GM21528 (cell line): Measurements from ENCODE around the gene CDCP1.
"Not testable (repeated sequence)": the region's sequence is repeated elsewhere in the genome, so short reads cannot be mapped to it uniquely, and the experiment has no call there.

ENCODE experiments used
- ATAC-seq: cut with Tn5 transposase; IDR thresholded peaks from one replicate; pipeline ENCODE4 v1.9.1; 2021; ENCODE audit warnings: mild to moderate bottlenecking, moderate library complexity; ENCODE audit not compliant: unreplicated experiment, low FRiP score

CDCP1 gene

DNA sequence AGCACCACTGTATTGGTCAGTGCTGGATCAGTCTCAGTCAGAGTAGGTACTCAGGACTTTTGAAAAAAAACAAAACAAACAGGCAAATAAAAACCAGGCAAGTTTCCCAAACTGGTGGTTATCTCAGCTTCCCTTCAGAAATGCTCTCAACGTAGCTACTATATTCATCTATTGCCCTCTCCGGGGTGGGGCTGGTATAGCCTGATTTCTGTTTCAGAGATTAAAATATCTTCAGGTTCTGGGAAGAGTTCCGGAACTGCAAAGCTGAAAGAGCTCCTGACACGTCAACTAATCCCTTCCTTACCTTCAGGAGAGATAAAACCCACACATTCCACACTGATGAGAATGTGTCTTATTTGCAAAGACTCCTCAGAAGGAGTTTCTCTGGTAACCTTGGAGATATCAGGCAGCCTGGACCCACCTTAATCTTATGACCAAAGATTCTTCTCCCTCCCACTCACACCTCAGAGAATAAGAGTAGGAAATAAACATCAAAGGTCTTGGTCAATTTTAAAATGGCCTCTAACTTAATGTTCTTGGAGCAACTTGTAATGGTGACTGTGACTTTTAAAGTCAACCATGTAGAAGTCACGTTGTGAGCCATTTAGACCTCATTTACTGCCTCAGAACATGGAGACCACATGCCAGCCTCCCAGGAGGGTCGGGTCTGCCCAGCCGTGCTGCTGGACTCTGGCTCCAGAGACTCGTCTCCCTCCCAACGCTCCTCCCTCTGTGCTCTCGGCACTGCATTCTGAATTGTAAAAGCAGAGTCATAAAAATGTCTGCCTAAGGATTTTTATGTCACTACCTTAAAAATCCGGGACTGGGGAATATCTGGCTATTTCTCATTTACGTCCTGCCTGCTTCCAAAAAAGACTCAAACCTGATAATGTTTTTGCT is 53.8 kb downstream of the CDCP1 start:
- ATAC-seq: no peak

GRCh38 chr3:45090855-45091254 is 55.3 kb downstream of the CDCP1 start:
- no peak for ATAC-seq

DNA sequence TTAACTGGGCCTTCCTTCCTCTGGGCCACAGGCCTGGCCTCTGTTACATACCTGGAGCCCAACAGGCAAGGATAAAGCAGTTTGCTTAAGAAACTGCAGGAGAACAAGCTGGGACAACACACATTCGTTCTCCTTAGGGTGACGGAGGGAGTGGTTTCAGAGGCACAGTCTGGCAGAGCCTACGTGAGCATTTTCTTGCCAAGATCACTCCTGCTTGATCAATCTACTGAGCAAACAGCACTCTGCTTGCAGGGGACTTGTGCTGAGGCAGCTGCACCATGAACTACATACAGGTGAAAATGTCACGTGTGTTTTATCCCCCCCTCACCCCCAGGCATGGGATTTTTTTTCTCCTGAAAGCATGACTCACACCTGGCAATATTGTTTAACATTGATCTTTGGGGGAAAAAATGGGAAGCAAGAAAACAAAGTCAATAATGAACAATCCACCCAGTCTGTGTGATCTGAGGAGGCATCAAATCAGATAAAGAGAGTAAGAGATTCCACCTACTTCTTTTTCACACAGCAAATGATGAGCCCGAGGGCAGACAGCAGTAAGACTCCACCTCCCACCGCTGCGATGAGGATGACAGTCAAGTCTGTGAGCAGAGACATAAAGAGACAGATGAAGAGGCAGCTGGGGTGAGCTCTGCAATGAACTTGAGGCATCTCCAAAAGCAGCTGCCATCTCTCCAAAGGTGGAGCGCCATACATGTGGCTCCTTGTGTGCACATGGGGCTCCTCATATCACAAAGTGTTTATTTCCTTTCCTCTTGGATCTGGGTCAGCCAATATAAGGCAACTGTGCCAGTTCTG is 57.4 kb downstream of the CDCP1 start:
- ATAC-seq: no peak

DNA sequence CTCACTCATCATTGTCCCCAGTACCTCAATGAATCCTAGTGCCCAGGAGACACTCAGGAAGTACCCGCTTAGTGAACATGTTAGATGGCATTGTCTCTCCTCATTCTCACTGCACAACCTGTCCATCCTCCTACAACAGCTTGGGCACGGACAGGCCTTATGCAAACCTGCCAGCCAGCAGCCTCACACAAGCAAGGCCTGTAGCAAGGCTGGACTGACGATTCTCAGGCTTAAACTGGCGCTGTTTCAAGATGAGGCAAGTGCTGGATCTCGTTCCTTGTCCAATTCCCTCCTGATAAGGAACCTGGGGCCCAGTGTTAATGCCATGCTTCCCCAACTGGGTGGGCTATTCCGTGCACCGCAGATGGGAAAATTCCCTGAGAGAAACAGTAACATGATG is 59.0 kb downstream of the CDCP1 start:
- no peak for ATAC-seq

DNA sequence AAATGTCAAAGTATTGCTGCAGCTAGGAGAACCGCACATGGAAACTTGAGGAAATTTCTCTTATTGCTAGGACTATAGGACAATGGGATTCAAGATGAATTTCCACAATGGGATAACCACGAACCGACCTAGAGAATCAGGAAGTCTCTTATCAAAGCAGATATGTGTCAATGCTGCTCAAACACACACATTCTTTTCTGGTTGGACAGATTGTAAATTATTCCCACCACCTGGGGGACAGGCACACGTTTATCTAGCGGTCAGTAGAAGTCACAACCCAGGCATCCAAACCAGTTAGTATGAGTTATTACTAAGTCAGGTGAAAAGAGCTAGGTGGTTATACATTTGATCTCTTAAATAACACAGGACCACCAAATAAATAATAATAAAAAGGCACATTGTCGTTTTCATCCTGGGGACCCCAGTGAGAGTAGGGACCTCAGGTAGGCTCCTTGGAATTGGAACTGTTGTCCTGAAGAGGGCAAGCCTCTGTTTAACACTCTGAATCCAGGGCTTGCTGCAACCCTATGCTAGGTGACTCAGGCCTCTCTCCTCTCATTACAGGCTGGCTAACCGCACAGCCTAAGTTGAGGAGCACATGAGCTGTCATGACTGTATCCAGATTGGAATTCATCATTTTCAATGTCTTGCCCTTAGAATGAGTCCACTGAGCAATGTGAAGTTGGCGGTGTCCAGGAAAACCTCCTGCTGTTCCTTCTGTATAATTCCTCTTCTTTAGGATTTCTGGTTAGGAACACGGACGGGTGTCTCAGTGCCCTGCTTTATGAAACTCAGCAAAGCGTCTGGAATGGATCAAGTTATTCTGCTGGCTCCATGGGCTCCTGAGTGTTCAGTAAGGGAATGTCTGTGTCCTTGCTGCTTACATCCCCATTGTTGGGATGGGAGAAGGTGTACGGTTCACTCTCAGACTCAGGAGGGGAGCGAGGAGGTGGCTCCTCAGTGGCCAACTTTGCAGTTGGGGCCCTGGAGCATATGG is 61.1 kb downstream of the CDCP1 start:
- ATAC-seq: no peak

DNA sequence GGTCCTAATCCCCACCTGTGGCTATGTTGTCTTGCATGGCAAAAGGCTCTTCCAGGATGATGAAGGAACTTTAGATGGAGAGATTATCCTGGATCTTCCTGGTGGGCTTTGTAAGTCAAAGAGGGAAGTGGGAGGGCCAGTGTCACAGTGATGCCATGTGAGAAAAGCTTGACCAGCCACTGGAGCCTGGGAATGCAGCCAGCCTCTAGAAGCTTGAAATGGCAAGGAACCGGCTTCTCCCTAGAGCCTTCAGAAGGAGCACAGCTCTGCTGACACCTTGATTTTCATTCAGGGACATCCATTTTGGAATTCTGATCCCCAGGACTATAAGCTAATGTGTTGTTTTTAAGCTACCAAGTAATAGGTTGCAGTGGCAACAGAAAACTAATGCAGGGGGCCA is 61.8 kb downstream of the CDCP1 start:
- ATAC-seq: no peak

DNA sequence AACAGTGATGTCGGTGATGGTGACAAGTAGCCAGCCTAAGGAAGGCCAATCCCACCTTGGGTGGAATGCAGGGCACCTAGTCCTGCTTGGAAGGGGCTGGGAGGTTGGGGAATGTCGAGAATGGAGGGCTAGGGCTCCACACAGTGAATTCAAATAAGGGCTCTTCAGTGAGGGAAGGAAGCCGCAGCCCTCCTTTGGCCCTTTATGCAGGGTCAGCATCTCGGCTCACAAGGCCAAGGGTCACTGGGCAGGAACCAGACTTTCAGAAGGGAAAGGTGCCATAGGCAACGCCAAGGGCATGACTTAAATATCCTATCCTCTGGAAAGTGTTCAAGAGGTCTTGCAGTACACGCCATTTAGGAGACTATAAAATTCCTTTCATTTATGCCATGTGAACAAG is 63.2 kb downstream of the CDCP1 start:
- ATAC-seq: no peak

- no peak for ATAC-seq
These were observed 64.0 kb downstream of the CDCP1 start for GRCh38 chr3:45082142-45082538.

- ATAC-seq: no peak
These were observed 64.6 kb downstream of the CDCP1 start for GRCh38 chr3:45081506-45082141.

GRCh38 chr3:45080824-45081223 is 65.4 kb downstream of the CDCP1 start:
- no peak for ATAC-seq

DNA sequence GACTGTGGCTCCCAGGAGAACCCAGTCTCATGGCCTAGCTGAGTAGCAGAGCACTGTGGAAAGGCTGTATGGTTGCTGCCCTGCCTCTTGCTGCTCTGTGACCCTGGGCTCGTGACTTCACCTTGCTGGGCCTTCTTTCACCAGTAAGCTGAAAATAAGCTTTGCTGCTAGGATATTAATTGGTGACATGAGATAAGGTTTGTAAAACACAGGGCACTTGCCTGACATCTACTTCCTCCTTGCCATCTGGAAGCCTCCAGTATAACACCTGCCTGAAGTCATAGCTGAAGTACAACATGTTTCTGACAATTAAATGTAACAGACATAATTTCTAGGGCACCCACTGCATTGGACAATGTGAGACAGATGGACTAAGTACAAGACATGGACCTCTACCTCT is 66.5 kb downstream of the CDCP1 start:
- ATAC-seq: no peak

GRCh38 chr3:45078910-45079522 is 67.2 kb downstream of the CDCP1 start:
- no peak for ATAC-seq

GRCh38 chr3:45078256-45078655 is 67.9 kb downstream of the CDCP1 start:
- ATAC-seq: not testable (repeated sequence)

DNA sequence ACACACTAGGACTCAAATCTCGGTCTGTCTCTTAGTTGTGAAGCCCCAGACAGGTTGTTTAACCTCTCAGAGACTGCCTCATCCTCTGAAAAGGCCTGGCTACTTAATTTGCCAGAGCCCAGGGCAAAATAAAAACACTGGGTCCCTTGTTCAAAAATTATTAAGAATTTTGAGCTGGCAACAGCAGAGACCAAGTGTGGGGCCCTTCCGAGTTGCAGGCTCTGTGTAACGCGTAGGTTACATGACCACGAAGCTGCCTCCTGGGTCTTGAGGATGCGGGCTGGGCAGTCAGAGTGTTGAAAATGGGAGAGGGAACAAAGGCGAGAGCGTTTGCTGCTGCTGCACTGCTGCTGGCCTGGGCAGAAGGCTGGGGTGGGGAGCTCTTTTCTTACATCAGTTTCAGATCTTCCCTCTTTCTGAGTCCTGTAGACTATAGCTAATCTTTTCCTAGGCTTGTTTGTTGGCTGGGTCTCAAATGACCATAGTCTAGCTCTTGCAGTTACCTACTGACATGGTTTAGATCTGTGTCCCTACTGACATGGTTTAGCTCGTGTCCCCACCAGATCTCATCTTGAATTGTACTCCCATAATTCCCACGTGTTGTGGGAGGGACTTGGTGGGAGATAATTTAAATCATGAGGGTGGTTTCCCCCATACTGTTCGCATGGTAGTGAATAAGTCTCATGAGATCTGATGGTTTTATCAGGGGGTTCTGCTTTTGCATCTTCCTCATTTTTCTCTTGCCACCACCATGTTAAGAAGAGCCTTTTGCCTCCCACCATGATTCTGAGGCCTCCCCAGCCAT is 70.2 kb downstream of the CDCP1 start:
- ATAC-seq: no peak

DNA sequence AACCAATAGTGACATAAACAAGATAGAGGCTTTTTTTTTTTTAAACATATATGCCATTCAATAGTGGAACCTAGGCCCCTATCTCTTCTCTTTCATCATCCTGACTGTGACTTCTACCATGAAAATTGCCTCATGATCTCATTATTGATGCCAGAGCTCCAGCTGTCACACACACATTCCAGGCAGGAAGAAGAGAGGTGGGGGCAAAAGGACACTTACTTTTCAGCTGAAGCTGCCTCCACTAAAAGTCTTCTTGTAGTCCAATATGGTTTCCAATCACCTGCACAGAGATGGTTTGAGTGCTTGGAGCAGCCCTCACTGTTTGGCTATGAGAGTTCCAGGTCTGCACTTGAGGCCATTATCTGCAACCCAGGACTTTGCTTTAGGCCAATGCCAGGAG is 75.1 kb downstream of the CDCP1 start:
- no peak for ATAC-seq

- no peak for ATAC-seq
These were observed 78.2 kb downstream of the CDCP1 start for GRCh38 chr3:45067941-45068340.

DNA sequence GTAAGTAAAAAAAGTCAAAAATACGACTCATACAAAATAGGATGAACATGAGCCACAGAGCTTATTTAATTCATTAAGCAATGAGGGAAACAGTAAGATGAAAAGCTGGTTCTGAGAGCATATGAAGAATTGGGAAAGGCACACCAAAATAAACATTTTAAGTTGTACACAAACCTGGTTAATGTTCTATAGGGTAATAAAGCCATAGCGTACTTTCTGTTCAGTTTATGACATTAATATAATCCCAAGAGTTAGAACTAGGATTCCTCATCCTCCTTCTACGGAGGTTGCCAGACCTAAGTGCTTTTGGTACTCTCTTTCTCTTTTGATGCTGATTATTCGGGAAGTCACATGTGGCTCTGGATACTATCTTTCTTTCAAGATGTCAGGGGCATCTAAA is 78.7 kb downstream of the CDCP1 start:
- ATAC-seq: no peak

DNA sequence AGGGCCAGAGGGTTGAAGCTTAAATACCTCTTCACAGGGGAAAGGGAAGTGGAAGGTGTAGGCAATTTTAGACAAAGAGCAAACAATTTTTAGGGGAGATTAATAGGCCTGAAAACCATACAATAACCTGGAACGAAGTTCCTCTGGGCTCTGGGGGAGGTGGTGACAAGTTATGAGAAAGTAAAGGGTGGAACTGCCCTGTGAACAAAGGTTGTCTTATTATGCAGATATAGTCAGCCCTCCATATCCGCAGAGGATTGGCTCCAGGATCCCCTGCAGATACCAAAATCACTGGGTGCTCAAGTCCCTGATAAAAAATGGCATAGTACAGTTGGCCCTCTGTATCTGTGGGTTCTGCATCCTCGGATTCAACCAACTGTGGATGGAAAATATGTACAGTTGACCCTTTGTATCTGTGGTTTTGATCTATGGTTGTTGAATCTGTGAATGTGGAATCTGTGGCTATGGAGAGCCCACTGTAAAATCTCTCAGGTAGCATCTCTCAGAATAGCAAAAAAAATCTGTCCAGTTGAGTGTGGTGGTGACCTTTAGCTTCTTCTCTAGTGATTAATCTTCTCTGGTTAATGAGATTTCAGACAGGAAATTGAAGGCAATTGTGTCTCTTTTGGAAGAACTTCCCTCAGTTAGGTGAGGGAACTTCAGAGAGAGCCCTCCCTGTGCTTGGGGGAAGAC is 79.9 kb downstream of the CDCP1 start:
- no peak for ATAC-seq
